Smooth muscle cell (in vitro differentiated cells): ENCODE data around the gene C2orf76. TPM values are rescaled to one million over a fixed set of nuclear protein-coding genes. Genes with fewer than 3 reads are reported as not detected.

Experiments
- DNase-seq: peaks from one replicate; lab custom pipeline; 2025; ENCODE audit not compliant: unreplicated experiment; lab: John Stamatoyannopoulos, UW
- H2AFZ ChIP-seq: fragments of 200-600 bp; sonication (generic); 2 replicates; pipeline ENCODE4 v1.6.0; 2016; ENCODE audit warnings: antibody characterized with exemption, low read depth, mild to moderate bottlenecking
- H3F3A ChIP-seq: fragments of 200-600 bp; sonication (generic); 2 replicates; pipeline ENCODE4 v1.6.0; 2017; ENCODE audit warnings: antibody characterized with exemption, low read depth
- H3K27ac ChIP-seq: fragments of 200-600 bp; sonication (generic); 2 replicates; pipeline ENCODE4 v1.5.1; 2016; ENCODE audit warnings: low read depth, mild to moderate bottlenecking
- H3K27me3 ChIP-seq: fragments of 200-600 bp; sonication (generic); 2 replicates; pipeline ENCODE4 v1.6.1; 2016; ENCODE audit warnings: low read depth, mild to moderate bottlenecking
- H3K36me3 ChIP-seq: fragments of 200-600 bp; sonication (generic); 2 replicates; pipeline ENCODE4 v1.5.1; 2016; ENCODE audit warnings: low read depth
- H3K4me1 ChIP-seq: fragments of 200-600 bp; sonication (generic); 2 replicates; pipeline ENCODE4 v1.5.1; 2016; ENCODE audit warnings: low read depth
- H3K4me2 ChIP-seq: fragments of 200-600 bp; sonication (generic); 2 replicates; pipeline ENCODE4 v1.6.0; 2016; ENCODE audit warnings: mild to moderate bottlenecking
- H3K4me3 ChIP-seq: fragments of 200-600 bp; sonication (generic); 2 replicates; pipeline ENCODE4 v1.5.1; 2016; ENCODE audit warnings: mild to moderate bottlenecking
- H3K79me2 ChIP-seq: fragments of 200-600 bp; sonication (generic); 2 replicates; pipeline ENCODE4 v1.6.0; 2016; ENCODE audit warnings: low read depth, mild to moderate bottlenecking
- H3K9ac ChIP-seq: fragments of 200-600 bp; sonication (generic); 2 replicates; pipeline ENCODE4 v1.6.0; 2016; ENCODE audit warnings: low read depth
- H3K9me3 ChIP-seq: fragments of 200-600 bp; sonication (generic); replicated peaks from 2 replicates; pipeline ENCODE4 v1.5.1; 2016; ENCODE audit warnings: low read depth
- H4K20me1 ChIP-seq: fragments of 200-600 bp; sonication (generic); 2 replicates; pipeline ENCODE4 v1.6.0; 2016; ENCODE audit warnings: low read depth
- WGBS: methylation state at CpG from one replicate; pipeline ENCODE4 v1.1.7; 2016; ENCODE audit warnings: low lambda C conversion rate; 5-methylcytosine and 5-hydroxymethylcytosine counted together
- polyA plus RNA-seq: library from polyadenylated mRNA; unstranded; fragments of >200 nt; fragmentation: Nextera tagmentation; extraction: Ambion mirVana; gene quantifications from 2 replicates; pipeline ENCODE4 v1.2.1, GENCODE V29; 2016
- total RNA-seq: library from RNA; depleted of rRNA; stranded (reverse); fragments of >200 nt; gene quantifications from 2 replicates; pipeline ENCODE4 v1.2.3, GENCODE V29; 2014
- TF ChIP-seq, protein P1 (sequence below): fragments of 200-600 bp; sonication (generic); IDR thresholded peaks from 2 replicates; pipeline ENCODE4 v1.5.1; 2017; ENCODE audit warnings: borderline replicate concordance, mild to moderate bottlenecking, antibody characterized with exemption; ENCODE audit not compliant: insufficient read depth, poor library complexity, severe bottlenecking

The C2orf76 gene
- total and polyA plus RNA-seq, 2 experiments from 2014 or later = 16.0 to 30.2 TPM

- 89% methylated on average over 6 of the region's 6 CpGs for WGBS
Observed at GRCh38 chr2:119289642-119290041, 77.0 kb downstream of the C2orf76 start.

DNA sequence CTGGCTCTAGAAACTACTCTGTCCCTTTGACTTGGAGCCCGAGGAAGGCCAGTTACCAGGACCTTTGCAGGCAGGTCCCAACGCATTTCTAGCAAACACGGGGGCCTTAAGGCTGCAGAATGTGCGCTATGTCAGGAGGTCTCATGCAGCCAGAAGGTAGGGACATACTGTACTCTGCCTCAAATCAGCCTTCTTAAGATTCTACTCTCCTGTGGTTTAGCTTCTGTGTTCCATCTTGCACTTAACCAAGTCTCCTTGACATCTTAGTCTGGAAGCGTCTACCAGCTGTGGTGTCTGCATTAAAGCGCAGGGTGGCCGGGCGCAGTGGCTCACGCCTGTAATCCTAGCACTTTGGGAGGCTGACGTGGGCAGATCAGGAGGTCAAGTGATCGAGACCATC is 77.5 kb downstream of the C2orf76 start:
- H3K4me3 ChIP-seq = no peak overlapping the region
- no peak overlapping the region for H3K4me2 ChIP-seq
- H4K20me1 ChIP-seq = no peaks in the 10 kb centered on the region
- H3K9ac ChIP-seq = no peak overlapping the region
- 93% methylated on average over 11 of the region's 11 CpGs for WGBS
- H3K9me3 ChIP-seq = no peaks in the 10 kb centered on the region
- TF ChIP-seq, protein P1, sequence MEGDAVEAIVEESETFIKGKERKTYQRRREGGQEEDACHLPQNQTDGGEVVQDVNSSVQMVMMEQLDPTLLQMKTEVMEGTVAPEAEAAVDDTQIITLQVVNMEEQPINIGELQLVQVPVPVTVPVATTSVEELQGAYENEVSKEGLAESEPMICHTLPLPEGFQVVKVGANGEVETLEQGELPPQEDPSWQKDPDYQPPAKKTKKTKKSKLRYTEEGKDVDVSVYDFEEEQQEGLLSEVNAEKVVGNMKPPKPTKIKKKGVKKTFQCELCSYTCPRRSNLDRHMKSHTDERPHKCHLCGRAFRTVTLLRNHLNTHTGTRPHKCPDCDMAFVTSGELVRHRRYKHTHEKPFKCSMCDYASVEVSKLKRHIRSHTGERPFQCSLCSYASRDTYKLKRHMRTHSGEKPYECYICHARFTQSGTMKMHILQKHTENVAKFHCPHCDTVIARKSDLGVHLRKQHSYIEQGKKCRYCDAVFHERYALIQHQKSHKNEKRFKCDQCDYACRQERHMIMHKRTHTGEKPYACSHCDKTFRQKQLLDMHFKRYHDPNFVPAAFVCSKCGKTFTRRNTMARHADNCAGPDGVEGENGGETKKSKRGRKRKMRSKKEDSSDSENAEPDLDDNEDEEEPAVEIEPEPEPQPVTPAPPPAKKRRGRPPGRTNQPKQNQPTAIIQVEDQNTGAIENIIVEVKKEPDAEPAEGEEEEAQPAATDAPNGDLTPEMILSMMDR = no peak
- H3F3A ChIP-seq = no peaks in the 10 kb centered on the region
- H3K27me3 ChIP-seq = no peaks in the 10 kb centered on the region
- no peaks in the 10 kb centered on the region for H3K79me2 ChIP-seq
- H3K27ac ChIP-seq = no peak overlapping the region
- H3K36me3 ChIP-seq = no peaks in the 10 kb centered on the region
- no peak overlapping the region for H2AFZ ChIP-seq
- no peaks in the 10 kb centered on the region for H3K4me1 ChIP-seq
- DNase-seq = no peak

More at GRCh38 chr2:119289642-119290041, 77.0 kb downstream of the C2orf76 start:
- no peaks in the 10 kb centered on the region for H3K9me3 ChIP-seq
- DNase-seq = no peak
- no peaks in the 10 kb centered on the region for H3K79me2 ChIP-seq
- H3K27ac ChIP-seq = no peak overlapping the region
- no peak overlapping the region for H3K9ac ChIP-seq
- no peaks in the 10 kb centered on the region for H3K4me1 ChIP-seq
- H3K36me3 ChIP-seq = no peaks in the 10 kb centered on the region
- no peaks in the 10 kb centered on the region for H3F3A ChIP-seq
- no peaks in the 10 kb centered on the region for H4K20me1 ChIP-seq
- no peaks in the 10 kb centered on the region for H3K27me3 ChIP-seq
- TF ChIP-seq, protein P1 = no peak
- H2AFZ ChIP-seq = no peak overlapping the region
- no peak overlapping the region for H3K4me2 ChIP-seq
- H3K4me3 ChIP-seq = no peak overlapping the region

- TF ChIP-seq, protein P1 = no peak
Observed at GRCh38 chr2:119288576-119288975, 78.1 kb downstream of the C2orf76 start.

GRCh38 chr2:119286661-119287060 is 80.0 kb downstream of the C2orf76 start:
- 92% methylated on average over 8 of the region's 8 CpGs for WGBS

More at GRCh38 chr2:119288576-119288975, 78.1 kb downstream of the C2orf76 start:
- H3K27me3 ChIP-seq = no peaks in the 10 kb centered on the region
- 90% methylated on average over 6 of the region's 6 CpGs for WGBS
- no peak for DNase-seq
- no peak overlapping the region for H3K27ac ChIP-seq
- H3K36me3 ChIP-seq = no peaks in the 10 kb centered on the region
- no peaks in the 10 kb centered on the region for H3K4me1 ChIP-seq
- H3K9me3 ChIP-seq = no peaks in the 10 kb centered on the region
- H3K4me3 ChIP-seq = no peak overlapping the region
- no peak overlapping the region for H3K4me2 ChIP-seq
- H4K20me1 ChIP-seq = no peaks in the 10 kb centered on the region
- no peak overlapping the region for H3K9ac ChIP-seq
- no peaks in the 10 kb centered on the region for H3F3A ChIP-seq
- no peaks in the 10 kb centered on the region for H3K79me2 ChIP-seq
- H2AFZ ChIP-seq = no peak overlapping the region

More at GRCh38 chr2:119286661-119287060, 80.0 kb downstream of the C2orf76 start:
- H3K27ac ChIP-seq = no peak overlapping the region
- TF ChIP-seq, protein P1 = no peak
- H3K4me2 ChIP-seq = no peak overlapping the region
- no peaks in the 10 kb centered on the region for H3F3A ChIP-seq
- H3K79me2 ChIP-seq = no peaks in the 10 kb centered on the region
- no peaks in the 10 kb centered on the region for H3K9me3 ChIP-seq
- no peak overlapping the region for H3K9ac ChIP-seq
- no peaks in the 10 kb centered on the region for H3K36me3 ChIP-seq
- no peaks in the 10 kb centered on the region for H4K20me1 ChIP-seq
- no peaks in the 10 kb centered on the region for H3K27me3 ChIP-seq
- no peak overlapping the region for H3K4me3 ChIP-seq
- H3K4me1 ChIP-seq = no peaks in the 10 kb centered on the region
- H2AFZ ChIP-seq = no peak overlapping the region
- DNase-seq = no peak
